ENCODE measurements around the gene ASB16. TPM values are rescaled to one million over a fixed set of nuclear protein-coding genes. Genes with fewer than 3 reads are reported as not detected.

The ASB16 gene
- polyA plus RNA-seq, 1 of the 3 experiments (the other 2 are of a cell fraction) = not detected

GRCh38 chr17:44220213-44221083 lies 49.9 kb downstream of the ASB16 start:
- Histone ChIP-seq H3K4me2 (peak overlapping the region; percentile 95), H3K4me3 (ENCODE audit: low read depth in 2 of 2, low read length in 1 of 2) (peak overlapping the region; percentile 91 to 93), H3K9me3 (no peaks in the 10 kb centered on the region), H3K9ac (peak overlapping the region; percentile 97), H2AFZ (ENCODE audit: low read depth) (no peak overlapping the region), H3F3A (replicated peaks; ENCODE audit: insufficient read depth) (peaks cover 37% of the 10 kb centered on the region), H3K79me2 (ENCODE audit: insufficient read depth) (peaks cover 47% of the 10 kb centered on the region), H3K36me3 (replicated peaks in 1 of 2; ENCODE audit: control insufficient read depth in 1 of 2, insufficient read depth in 2 of 2, low read length in 1 of 2) (peaks cover 19% of the 10 kb centered on the region in 2 experiments), H4K20me1 (ENCODE audit: insufficient read depth) (peaks cover 18% of the 10 kb centered on the region), H3K27ac (ENCODE audit: low read depth in 2 of 2, low read length in 1 of 2) (peak overlapping the region; percentile 87 to 97), H3K27me3 (ENCODE audit: insufficient read depth) (no peaks in the 10 kb centered on the region), H3K4me1 (ENCODE audit: control insufficient read depth in 1 of 2, insufficient read depth in 2 of 2, low read depth in 1 of 2, low read length in 1 of 2) (peaks cover 25 to 30% of the 10 kb centered on the region in 2 experiments), H3K9me2 (no peaks in the 10 kb centered on the region)
- peak; percentile 71 for DNase-seq
- 0 out of 2 replicates have a peak, but pooled peaks have one; percentile 46 for TF ChIP-seq YY1 (IDR thresholded peaks at IDR 0.05; ENCODE audit: low read depth)
- peak; percentile 25; the same call in 1 of the 2 replicates for TF ChIP-seq TAF1 (IDR thresholded peaks at IDR 0.05; ENCODE audit: borderline replicate concordance, low read depth, low read length)
- 0 out of 2 replicates have a peak, but pooled peaks have one; percentile 1 for TF ChIP-seq PBX3 (IDR thresholded peaks at IDR 0.05)
- 0 out of 2 replicates have a peak, but pooled peaks have one; percentile 10 for TF ChIP-seq MAX (IDR thresholded peaks at IDR 0.05; ENCODE audit: low read depth)
- TF ChIP-seq CHD2 (IDR thresholded peaks at IDR 0.05; ENCODE audit: low read length, partially characterized antibody) = no peak
- TF ChIP-seq ELF1 (IDR thresholded peaks at IDR 0.05) = no peak
- 2% methylated on average over 44 of the region's 108 CpGs for WGBS (ENCODE audit: low lambda C conversion rate)
- CTCF ChIA-PET = interaction anchor here (0.9 to 5.7 kb wide), 14 partner anchors 10 to 130 kb away, joined by 3 to 61 read pairs (median 8); partner anchors contain the start of genes ATXN7L3, GRN, RUNDC3A and SLC25A39
- POLR2A ChIA-PET = interaction anchor here (0.6 to 3.5 kb wide), 8 partner anchors 16 to 111 kb away, joined by 3 to 34 read pairs (median 4); partner anchors contain the start of genes RUNDC3A and SLC25A39

GRCh38 chr17:44221084-44221861 lies 50.8 kb downstream of the ASB16 start:
- peak; percentile 84 for DNase-seq
- ChIA-PET CTCF (interaction anchor here (0.7 to 5.5 kb wide), 14 partner anchors 11 to 130 kb away, joined by 3 to 37 read pairs (median 8); partner anchors contain the start of genes GRN, RUNDC3A, SLC25A39 and TMUB2), POLR2A (interaction anchor here (0.8 to 3.5 kb wide), 6 partner anchors 17 to 106 kb away, joined by 3 to 34 read pairs (median 4); partner anchors contain the start of genes RUNDC3A and SLC25A39)
- Histone ChIP-seq H4K20me1 (ENCODE audit: insufficient read depth) (peaks cover 18% of the 10 kb centered on the region), H3K4me1 (ENCODE audit: control insufficient read depth in 1 of 2, insufficient read depth in 2 of 2, low read depth in 1 of 2, low read length in 1 of 2) (peaks cover 25 to 30% of the 10 kb centered on the region in 2 experiments), H3K36me3 (replicated peaks in 1 of 2; ENCODE audit: control insufficient read depth in 1 of 2, insufficient read depth in 2 of 2, low read length in 1 of 2) (peaks cover 10% of the 10 kb centered on the region in 2 experiments), H3K9me2 (no peaks in the 10 kb centered on the region), H3K79me2 (ENCODE audit: insufficient read depth) (peaks cover 39% of the 10 kb centered on the region), H3K27me3 (ENCODE audit: insufficient read depth) (no peaks in the 10 kb centered on the region), H2AFZ (ENCODE audit: low read depth) (peak overlapping the region; percentile 73; the same call in 1 of the 2 replicates), H3K9me3 (no peaks in the 10 kb centered on the region), H3F3A (replicated peaks; ENCODE audit: insufficient read depth) (peaks cover 37% of the 10 kb centered on the region), H3K9ac (peak overlapping the region; percentile 97), H3K4me2 (peak overlapping the region; percentile 85), H3K27ac (ENCODE audit: low read depth in 2 of 2, low read length in 1 of 2) (peak overlapping the region; percentile 87 to 97), H3K4me3 (ENCODE audit: low read depth in 2 of 2, low read length in 1 of 2) (peak overlapping the region; percentile 76 to 91)
- 2% methylated on average over 48 of the region's 54 CpGs for WGBS (ENCODE audit: low lambda C conversion rate)
- TF ChIP-seq USF2 (IDR thresholded peaks at IDR 0.05; ENCODE audit: borderline replicate concordance, low read depth, low read length) (no peak), EP300 (IDR thresholded peaks at IDR 0.05; ENCODE audit: borderline replicate concordance in 1 of 2, low read depth in 1 of 2, low read length in 1 of 2) (no peak), CTCF (IDR thresholded peaks at IDR 0.05) (no peak), NRF1 (IDR thresholded peaks at IDR 0.05; ENCODE audit: low read depth, low read length) (no peak), EZH2phosphoT487 (IDR thresholded peaks at IDR 0.05; ENCODE audit: borderline replicate concordance, low read depth) (no peak), YY1 (IDR thresholded peaks at IDR 0.05; ENCODE audit: low read depth) (no peak), MEF2A (IDR thresholded peaks at IDR 0.05; ENCODE audit: borderline replicate concordance, low read depth) (no peak), POLR2AphosphoS5 (IDR thresholded peaks at IDR 0.05; ENCODE audit: low read depth, low read length) (0 out of 2 replicates have a peak, but pooled peaks have one; percentile 9), FOXM1 (IDR thresholded peaks at IDR 0.05; ENCODE audit: low read depth) (no peak), RAD21 (IDR thresholded peaks at IDR 0.05; ENCODE audit: low read length) (no peak), ELF1 (IDR thresholded peaks at IDR 0.05) (peak; percentile 57), TEAD4 (IDR thresholded peaks at IDR 0.05; ENCODE audit: borderline replicate concordance, insufficient read depth) (no peak)

Measured in SK-N-SH (cell line).